HEK293 (cell line): Measurements from ENCODE around the gene HIC1.
A peak's percentile ranks its signal among the peaks of the same experiment; 100 is the strongest.
"Not testable (repeated sequence)": the region's sequence is repeated elsewhere in the genome, so short reads cannot be mapped to it uniquely, and the experiment has no call there.

Experiments
- CTCF ChIA-PET: fragments of 350-600 bp; formaldehyde crosslinking; extraction: SDS; loops from one replicate; lab custom pipeline; 2021; ENCODE audit warnings: antibody characterized with exemption; lab: Yijun Ruan, JAX
- POLR2A ChIA-PET: fragments of 300-600 bp; formaldehyde crosslinking; extraction: SDS; loops from one replicate; lab custom pipeline; 2020; ENCODE audit warnings: antibody characterized with exemption, inconsistent platforms; lab: Yijun Ruan, JAX
- H3K27ac ChIP-seq: fragments of 200-500 bp; sonication (Bioruptor generic); 2 replicates; pipeline ENCODE4 v1.5.1; 2014; ENCODE audit warnings: low read depth, low read length, control low read depth, inconsistent platforms; ENCODE audit errors: extremely low read depth
- H3K36me3 ChIP-seq, 2 experiments: fragments of 200-500 bp in 1 of 2; sonication (Bioruptor generic) in 1 of 2; 1 replicate in 1 of 2; 2 replicates in 1 of 2; pipeline ENCODE4 v1.5.1; 2014 to 2017; ENCODE audit warnings: inconsistent platforms in 2 of 2, low read length in 2 of 2; ENCODE audit not compliant: control insufficient read depth in 2 of 2, insufficient read depth in 1 of 2
- H3K4me1 ChIP-seq: fragments of 200-500 bp; sonication (Bioruptor generic); 2 replicates; pipeline ENCODE4 v1.5.1; 2014; ENCODE audit warnings: mild to moderate bottlenecking, low read length, inconsistent platforms; ENCODE audit not compliant: control insufficient read depth, insufficient read depth
- H3K4me3 ChIP-seq: 2 replicates; pipeline ENCODE4 v1.5.1; 2011; ENCODE audit warnings: low read depth, mild to moderate bottlenecking, control low read depth, low read length, moderate library complexity
- H3K9me3 ChIP-seq: fragments of 200-500 bp; sonication (Bioruptor generic); 2 replicates; pipeline ENCODE4 v1.5.1; 2014; ENCODE audit warnings: low read depth, low read length, inconsistent platforms; ENCODE audit not compliant: control insufficient read depth, insufficient read depth
- BCL6B ChIP-seq: fragments of 450-650 bp; formaldehyde crosslinking; IDR thresholded peaks from 2 replicates; pipeline ENCODE4 v1.5.1; 2017; ENCODE audit warnings: missing biosample characterization, missing genetic modification characterization
- GFI1B ChIP-seq: fragments of 450-650 bp; formaldehyde crosslinking; IDR thresholded peaks from 2 replicates; pipeline ENCODE4 v1.5.1; 2016; ENCODE audit warnings: missing biosample characterization, missing genetic modification characterization
- HOXC10 ChIP-seq: sonication (generic); formaldehyde crosslinking; IDR thresholded peaks from 2 replicates; pipeline ENCODE4 v1.8.1; 2023; ENCODE audit warnings: mild to moderate bottlenecking, missing genetic modification reagents
- OSR2 ChIP-seq: fragments of 450-650 bp; formaldehyde crosslinking; IDR thresholded peaks from 2 replicates; pipeline ENCODE4 v1.5.1; 2016; ENCODE audit warnings: missing biosample characterization, missing genetic modification characterization
- PRDM4 ChIP-seq: fragments of 450-650 bp; formaldehyde crosslinking; IDR thresholded peaks from 2 replicates; pipeline ENCODE4 v1.5.1; 2017; ENCODE audit warnings: missing biosample characterization, missing genetic modification characterization
- REST ChIP-seq: fragments of 450-650 bp; formaldehyde crosslinking; IDR thresholded peaks from 2 replicates; pipeline ENCODE4 v1.5.1; 2016; ENCODE audit warnings: missing biosample characterization, missing genetic modification characterization
- SETDB1 ChIP-seq: IDR thresholded peaks from one replicate; pipeline ENCODE4 v1.6.1; 2017; ENCODE audit warnings: mild to moderate bottlenecking, low read length, moderate library complexity, mixed read lengths; ENCODE audit not compliant: insufficient read length
- TRIM28 ChIP-seq: IDR thresholded peaks from 2 replicates; pipeline ENCODE4 v1.6.1; 2011; ENCODE audit warnings: low read length, control low read depth, borderline replicate concordance
- WT1 ChIP-seq: fragments of 450-650 bp; formaldehyde crosslinking; IDR thresholded peaks from 2 replicates; pipeline ENCODE4 v1.5.1; 2016; ENCODE audit warnings: missing biosample characterization, missing genetic modification characterization
- ZBTB8A ChIP-seq: fragments of 450-650 bp; formaldehyde crosslinking; IDR thresholded peaks from 2 replicates; pipeline ENCODE4 v1.5.1; 2016; ENCODE audit warnings: missing biosample characterization, missing genetic modification characterization
- ZNF133 ChIP-seq: fragments of 450-650 bp; formaldehyde crosslinking; IDR thresholded peaks from 2 replicates; pipeline ENCODE4 v1.5.1; 2016; ENCODE audit warnings: missing biosample characterization, missing genetic modification characterization
- ZNF157 ChIP-seq: fragments of 450-650 bp; formaldehyde crosslinking; IDR thresholded peaks from 2 replicates; pipeline ENCODE4 v1.5.1; 2016; ENCODE audit warnings: missing biosample characterization, missing genetic modification characterization
- ZNF37A ChIP-seq: fragments of 450-650 bp; IDR thresholded peaks from 2 replicates; pipeline ENCODE4 v1.5.1; 2018; ENCODE audit warnings: missing biosample characterization, missing genetic modification characterization
- ZNF514 ChIP-seq: fragments of 450-650 bp; formaldehyde crosslinking; IDR thresholded peaks from 2 replicates; pipeline ENCODE4 v1.5.1; 2016; ENCODE audit warnings: missing biosample characterization, missing genetic modification characterization
- ZNF777 ChIP-seq: fragments of 450-650 bp; formaldehyde crosslinking; IDR thresholded peaks from 2 replicates; pipeline ENCODE4 v1.5.1; 2017; ENCODE audit warnings: missing biosample characterization, missing genetic modification characterization, borderline replicate concordance
- ZNF791 ChIP-seq: fragments of 450-650 bp; formaldehyde crosslinking; IDR thresholded peaks from 2 replicates; pipeline ENCODE4 v1.5.1; 2016; ENCODE audit warnings: missing biosample characterization, missing genetic modification characterization
- TF ChIP-seq, protein P1 (sequence below): fragments of 450-650 bp; formaldehyde crosslinking; IDR thresholded peaks from 2 replicates; pipeline ENCODE4 v1.5.1; 2017; ENCODE audit warnings: missing biosample characterization, missing genetic modification characterization
- TF ChIP-seq, protein P2 (sequence below): fragments of 450-650 bp; formaldehyde crosslinking; IDR thresholded peaks from 2 replicates; pipeline ENCODE4 v1.5.1; 2017; ENCODE audit warnings: missing biosample characterization, mild to moderate bottlenecking, missing genetic modification characterization, moderate library complexity

Gene HIC1

DNA sequence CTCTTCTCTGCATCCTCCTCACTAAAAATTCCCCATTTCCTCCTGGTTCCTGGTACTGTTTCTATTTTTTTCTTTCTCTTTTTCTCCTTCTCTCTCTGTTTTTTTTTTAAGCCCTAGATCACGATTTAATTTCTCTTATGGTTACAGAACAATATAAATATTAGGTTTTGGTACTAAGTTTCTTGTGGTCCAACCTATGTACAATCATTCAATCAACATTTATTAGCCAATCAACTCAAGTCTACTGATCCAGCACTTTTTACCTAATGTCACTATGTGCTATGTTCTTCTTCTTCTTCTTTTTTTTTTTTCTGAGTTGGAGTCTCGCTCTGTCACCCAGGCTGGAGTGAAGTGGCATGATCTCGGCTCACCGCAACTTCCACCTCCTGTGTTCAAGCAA, 42.4 kb upstream of the HIC1 start:
- TF ChIP-seq GFI1B (no peak), ZNF133 (tag by site-specific recombination) (peak; percentile 99), WT1 (tag by site-specific recombination) (no peak), ZNF791 (no peak)
- ChIA-PET CTCF (interaction anchor here (1.4 to 4.9 kb wide), 2 partner anchors 13 to 104 kb away, joined by 3 to 25 read pairs; partner anchors contain the start of gene RTN4RL1), POLR2A (interaction anchor here (1.9 kb wide), 1 partner anchor 13 kb away, joined by 12 read pairs; the partner anchor contains the start of gene RTN4RL1)
- H3K27ac ChIP-seq = no peak overlapping the region
- H3K9me3 ChIP-seq = no peaks in the 10 kb centered on the region
- H3K4me1 ChIP-seq = no peaks in the 10 kb centered on the region; the same call in 1 of the 2 replicates
- no peak overlapping the region for H3K4me3 ChIP-seq
- no peaks in the 10 kb centered on the region for H3K36me3 ChIP-seq

DNA sequence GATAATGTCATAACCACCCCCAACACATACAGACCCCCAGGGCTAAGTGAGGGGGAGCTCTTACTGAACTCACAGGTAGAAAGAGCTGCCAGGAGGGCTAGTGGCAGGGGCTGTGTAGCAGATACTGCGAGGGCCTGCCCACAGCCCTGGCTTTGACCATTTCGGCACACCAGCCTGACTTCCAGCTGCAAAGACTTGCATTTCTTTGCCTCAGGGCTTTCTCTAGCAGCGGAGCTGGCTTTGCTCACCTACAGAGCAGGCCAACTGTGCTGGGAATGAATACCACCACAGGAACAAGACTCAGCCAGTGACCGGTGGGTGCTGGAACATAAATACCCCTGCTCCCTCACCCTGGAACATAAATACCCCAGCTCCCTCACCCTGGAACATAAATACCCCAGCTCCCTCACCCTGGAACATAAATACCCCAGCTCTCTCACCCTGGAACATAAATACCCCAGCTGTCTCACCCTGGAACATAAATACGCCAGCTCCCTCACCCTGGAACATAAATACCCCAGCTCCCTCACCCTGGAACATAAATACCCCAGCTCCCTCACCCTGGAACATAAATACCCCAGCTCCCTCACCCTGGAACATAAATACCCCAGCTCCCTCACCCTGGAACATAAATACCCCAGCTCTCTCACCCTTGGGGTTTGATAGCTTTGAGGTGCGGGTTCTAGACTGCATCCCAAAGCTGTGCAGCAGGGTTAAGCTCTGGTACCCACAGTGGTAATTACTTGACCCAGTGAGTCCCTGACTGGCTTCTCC, 41.5 kb upstream of the HIC1 start:
- H3K4me3 ChIP-seq, H3K4me1 ChIP-seq: not testable (repeated sequence)
- TF ChIP-seq SETDB1 = peak; percentile 72
- peak; percentile 98 for TF ChIP-seq TRIM28
- peak; percentile 99 for TF ChIP-seq ZNF37A (tag by site-specific recombination)
- TF ChIP-seq, all 188 proteins: peak for 3; not testable (repeated sequence) for 185
- H3K9me3 ChIP-seq, H3K36me3 ChIP-seq, H3K27ac ChIP-seq: not testable (repeated sequence)
- POLR2A ChIA-PET = interaction anchor here (1.6 kb wide), 1 partner anchor 11 kb away, joined by 5 read pairs; no protein-coding TSS in a partner anchor
- CTCF ChIA-PET = interaction anchor here (0.6 to 4.9 kb wide), 5 partner anchors 12 to 366 kb away, joined by 3 to 25 read pairs (median 3); partner anchors contain the start of gene RTN4RL1

DNA sequence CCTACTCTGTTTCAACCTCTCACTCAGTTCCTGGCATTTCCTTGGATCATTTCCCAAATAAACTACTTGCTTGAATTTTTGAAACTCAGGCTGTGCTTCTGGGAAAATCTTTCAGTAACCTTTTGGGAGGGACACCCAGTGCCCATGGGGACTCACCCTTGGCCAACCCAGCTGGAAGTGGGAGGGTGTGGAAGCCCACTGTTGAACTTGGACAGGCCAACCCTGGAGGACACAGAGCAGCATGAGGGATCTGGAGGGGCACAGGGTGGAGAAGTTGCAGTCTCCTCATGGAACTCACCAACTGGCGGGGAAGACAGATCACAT, 40.9 kb upstream of the HIC1 start:
- Histone ChIP-seq H3K27ac (no peak overlapping the region), H3K9me3 (no peaks in the 10 kb centered on the region), H3K36me3 (no peaks in the 10 kb centered on the region), H3K4me1 (no peaks in the 10 kb centered on the region; the same call in 1 of the 2 replicates), H3K4me3 (no peak overlapping the region)
- POLR2A ChIA-PET = interaction anchor here (1.6 kb wide), 1 partner anchor 10 kb away, joined by 5 read pairs; no protein-coding TSS in a partner anchor
- CTCF ChIA-PET = interaction anchor here (0.6 to 4.9 kb wide), 4 partner anchors 11 to 450 kb away, joined by 3 to 25 read pairs (median 3); partner anchors contain the start of gene RTN4RL1
- TF ChIP-seq ZNF157 (no peak), OSR2 (tag by site-specific recombination) (no peak), HOXC10 (CRISPR knock-in tag) (no peak), ZNF777 (tag by site-specific recombination) (no peak), ZBTB8A (tag by site-specific recombination) (no peak), BCL6B (tag by site-specific recombination) (no peak), PRDM4 (tag by site-specific recombination) (no peak), REST (tag by site-specific recombination) (no peak), ZNF514 (tag by site-specific recombination) (no peak)
- TF ChIP-seq, protein P1, sequence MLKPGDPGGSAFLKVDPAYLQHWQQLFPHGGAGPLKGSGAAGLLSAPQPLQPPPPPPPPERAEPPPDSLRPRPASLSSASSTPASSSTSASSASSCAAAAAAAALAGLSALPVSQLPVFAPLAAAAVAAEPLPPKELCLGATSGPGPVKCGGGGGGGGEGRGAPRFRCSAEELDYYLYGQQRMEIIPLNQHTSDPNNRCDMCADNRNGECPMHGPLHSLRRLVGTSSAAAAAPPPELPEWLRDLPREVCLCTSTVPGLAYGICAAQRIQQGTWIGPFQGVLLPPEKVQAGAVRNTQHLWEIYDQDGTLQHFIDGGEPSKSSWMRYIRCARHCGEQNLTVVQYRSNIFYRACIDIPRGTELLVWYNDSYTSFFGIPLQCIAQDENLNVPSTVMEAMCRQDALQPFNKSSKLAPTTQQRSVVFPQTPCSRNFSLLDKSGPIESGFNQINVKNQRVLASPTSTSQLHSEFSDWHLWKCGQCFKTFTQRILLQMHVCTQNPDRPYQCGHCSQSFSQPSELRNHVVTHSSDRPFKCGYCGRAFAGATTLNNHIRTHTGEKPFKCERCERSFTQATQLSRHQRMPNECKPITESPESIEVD (tag by site-specific recombination) = no peak
- TF ChIP-seq, protein P2, sequence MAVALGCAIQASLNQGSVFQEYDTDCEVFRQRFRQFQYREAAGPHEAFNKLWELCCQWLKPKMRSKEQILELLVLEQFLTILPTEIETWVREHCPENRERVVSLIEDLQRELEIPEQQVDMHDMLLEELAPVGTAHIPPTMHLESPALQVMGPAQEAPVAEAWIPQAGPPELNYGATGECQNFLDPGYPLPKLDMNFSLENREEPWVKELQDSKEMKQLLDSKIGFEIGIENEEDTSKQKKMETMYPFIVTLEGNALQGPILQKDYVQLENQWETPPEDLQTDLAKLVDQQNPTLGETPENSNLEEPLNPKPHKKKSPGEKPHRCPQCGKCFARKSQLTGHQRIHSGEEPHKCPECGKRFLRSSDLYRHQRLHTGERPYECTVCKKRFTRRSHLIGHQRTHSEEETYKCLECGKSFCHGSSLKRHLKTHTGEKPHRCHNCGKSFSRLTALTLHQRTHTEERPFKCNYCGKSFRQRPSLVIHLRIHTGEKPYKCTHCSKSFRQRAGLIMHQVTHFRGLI = no peak
